NCI-H1417 treated with DMSO at 0.1 percent for 48 hours (cell line): ENCODE results near the gene RAB40C.

Experiments used
- DNase-seq: peaks from one replicate; lab custom pipeline; 2025; lab: John Stamatoyannopoulos, UW

The RAB40C gene

GRCh38 chr16:631808-632358 is 42.0 kb downstream of the RAB40C start:
- DNase-seq = no peak

- no peak for DNase-seq
Observed at GRCh38 chr16:632486-633335, 42.8 kb downstream of the RAB40C start.

DNA sequence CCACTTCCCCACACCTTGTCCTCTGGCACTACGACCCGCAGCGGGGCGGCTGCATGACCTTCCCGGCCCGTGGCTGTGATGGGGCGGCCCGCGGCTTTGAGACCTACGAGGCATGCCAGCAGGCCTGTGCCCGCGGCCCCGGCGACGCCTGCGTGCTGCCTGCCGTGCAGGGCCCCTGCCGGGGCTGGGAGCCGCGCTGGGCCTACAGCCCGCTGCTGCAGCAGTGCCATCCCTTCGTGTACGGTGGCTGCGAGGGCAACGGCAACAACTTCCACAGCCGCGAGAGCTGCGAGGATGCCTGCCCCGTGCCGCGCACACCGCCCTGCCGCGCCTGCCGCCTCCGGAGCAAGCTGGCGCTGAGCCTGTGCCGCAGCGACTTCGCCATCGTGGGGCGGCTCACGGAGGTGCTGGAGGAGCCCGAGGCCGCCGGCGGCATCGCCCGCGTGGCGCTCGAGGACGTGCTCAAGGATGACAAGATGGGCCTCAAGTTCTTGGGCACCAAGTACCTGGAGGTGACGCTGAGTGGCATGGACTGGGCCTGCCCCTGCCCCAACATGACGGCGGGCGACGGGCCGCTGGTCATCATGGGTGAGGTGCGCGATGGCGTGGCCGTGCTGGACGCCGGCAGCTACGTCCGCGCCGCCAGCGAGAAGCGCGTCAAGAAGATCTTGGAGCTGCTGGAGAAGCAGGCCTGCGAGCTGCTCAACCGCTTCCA is 43.6 kb downstream of the RAB40C start:
- no peak for DNase-seq

DNA sequence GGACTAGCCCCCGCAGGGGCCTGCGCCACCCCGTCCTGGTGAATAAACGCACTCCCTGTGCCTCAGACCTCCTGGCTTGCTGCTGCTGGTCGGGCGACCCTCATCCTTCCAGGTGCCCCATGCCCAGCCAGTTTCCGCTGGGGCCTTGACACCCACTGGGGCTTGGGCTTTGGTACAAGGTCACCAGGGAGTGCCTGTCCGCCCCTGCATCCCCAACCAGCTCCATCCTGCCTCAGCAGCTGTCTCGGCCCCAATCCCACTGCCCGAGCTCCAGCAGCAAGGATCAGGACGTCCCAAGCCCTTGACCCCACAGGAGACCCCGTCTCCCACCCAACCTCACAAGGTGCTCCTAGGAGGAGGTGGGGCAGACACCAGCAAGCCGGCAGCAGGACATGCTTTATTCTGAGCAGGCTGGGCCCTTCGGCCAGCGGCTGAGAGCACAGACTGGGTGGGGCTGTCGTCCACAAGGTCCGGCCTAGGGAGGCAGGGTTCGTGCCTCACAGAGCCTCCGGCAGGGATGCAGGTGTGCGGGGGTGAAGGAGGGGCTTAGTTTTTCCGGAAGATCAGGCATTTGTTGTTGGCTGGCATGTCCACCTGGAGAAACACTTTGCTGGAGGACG is 44.3 kb downstream of the RAB40C start:
- no peak for DNase-seq

DNA sequence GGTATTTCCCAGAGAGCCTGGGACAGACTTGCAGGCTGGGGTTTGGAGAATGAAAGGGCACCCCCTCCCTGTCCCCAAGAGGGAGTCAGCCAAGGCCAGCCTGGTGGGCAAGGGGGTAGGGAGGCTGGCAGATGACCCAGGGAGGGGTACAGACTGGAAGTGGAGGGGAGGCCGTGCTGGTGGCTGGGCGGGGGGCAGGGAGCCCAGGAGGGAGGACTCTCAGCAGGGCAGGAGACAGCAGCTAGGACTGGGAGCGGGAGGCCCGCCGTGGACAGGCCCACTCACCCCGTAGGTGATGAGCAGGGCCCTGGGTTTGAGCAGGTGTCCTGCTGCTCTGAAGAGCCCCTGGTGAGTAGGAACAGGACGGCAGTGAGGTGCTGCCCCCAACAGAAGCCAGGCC is 45.1 kb downstream of the RAB40C start:
- no peak for DNase-seq

- DNase-seq = no peak
Observed at GRCh38 chr16:635573-636205, 45.8 kb downstream of the RAB40C start.

- peak; percentile 86 for DNase-seq
Observed at GRCh38 chr16:636206-637080, 46.6 kb downstream of the RAB40C start, which contains the start of gene METTL26. Gene METTL26 (minus strand): TSS chr16:636305. CDS start chr16:636290, 15 bp downstream.

GRCh38 chr16:637081-638018 is 47.5 kb downstream of the RAB40C start:
- DNase-seq = no peak

- DNase-seq = no peak
Observed at GRCh38 chr16:638034-638543, 48.2 kb downstream of the RAB40C start.

DNA sequence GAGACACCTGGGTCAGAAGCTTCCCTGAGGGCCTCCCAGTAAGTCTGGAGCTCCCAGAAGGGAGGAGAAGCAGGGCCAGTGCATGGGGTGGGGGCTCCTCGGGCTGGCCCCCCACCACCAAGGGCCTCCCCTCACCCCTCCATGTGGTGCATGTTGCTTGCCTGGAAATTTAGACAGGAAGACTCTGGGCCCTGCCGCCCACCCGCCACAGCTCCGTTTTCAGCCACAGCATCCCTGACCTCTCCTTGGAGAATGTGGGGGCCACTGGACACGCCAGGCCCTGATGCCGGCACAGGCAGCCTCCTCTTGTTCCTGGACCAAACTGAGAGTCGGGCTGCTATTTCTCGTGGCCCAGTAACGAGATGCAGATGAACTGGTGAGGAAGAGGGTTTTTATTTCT is 49.0 kb downstream of the RAB40C start:
- no peak for DNase-seq

- no peak for DNase-seq
Observed at GRCh38 chr16:640614-641013, 50.7 kb downstream of the RAB40C start.

GRCh38 chr16:641326-642188 is 51.7 kb downstream of the RAB40C start, which contains the start of gene MCRIP2:
Gene MCRIP2 (plus strand): TSS chr16:641828. CDS start chr16:641992, 164 bp downstream.
- peak; percentile 6 for DNase-seq

DNA sequence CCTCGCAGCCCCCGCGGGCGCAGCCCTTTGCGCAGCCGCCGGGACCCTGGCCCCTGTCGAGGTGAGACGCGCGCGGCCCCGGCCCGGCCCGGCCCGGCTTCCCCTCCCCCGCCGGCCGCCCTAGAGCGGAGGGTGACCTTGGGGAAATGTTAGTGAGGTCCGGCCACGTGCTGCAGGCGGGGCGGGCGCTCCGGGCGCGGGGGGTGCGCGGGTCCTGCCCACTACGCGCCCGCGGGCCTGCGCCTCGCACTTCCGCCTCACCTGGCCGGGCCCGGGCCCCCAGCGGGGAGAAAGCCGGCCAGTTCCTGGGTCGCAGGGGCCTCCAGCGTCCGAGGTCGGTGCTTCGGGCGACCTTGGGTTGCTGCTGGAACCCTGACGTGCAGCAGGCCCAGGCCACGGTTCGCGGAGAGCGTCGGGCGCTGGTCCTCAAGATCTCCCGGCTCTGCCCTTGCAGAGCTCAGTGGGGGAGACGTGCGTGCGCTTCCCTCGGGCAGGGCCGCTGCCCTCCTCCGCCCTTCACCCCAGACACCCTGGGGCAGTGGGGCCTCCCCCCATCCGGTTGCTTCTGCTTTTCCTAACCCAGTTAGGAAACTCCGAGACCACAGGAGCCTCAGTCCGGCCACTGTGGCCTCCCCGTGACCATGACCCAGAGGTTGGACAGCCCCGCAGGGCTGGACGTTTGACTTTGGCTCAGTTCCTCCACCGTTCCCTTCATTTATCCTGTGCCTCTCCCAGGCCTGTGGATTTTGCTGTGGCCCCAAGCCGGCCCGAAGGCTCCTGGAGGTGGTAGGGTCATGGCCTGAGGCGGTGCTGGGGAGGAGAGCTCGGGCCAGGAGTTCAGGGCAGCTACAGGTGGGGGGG is 52.6 kb downstream of the RAB40C start:
- DNase-seq = no peak

- no peak for DNase-seq
Observed at GRCh38 chr16:643050-643368, 53.1 kb downstream of the RAB40C start.

DNA sequence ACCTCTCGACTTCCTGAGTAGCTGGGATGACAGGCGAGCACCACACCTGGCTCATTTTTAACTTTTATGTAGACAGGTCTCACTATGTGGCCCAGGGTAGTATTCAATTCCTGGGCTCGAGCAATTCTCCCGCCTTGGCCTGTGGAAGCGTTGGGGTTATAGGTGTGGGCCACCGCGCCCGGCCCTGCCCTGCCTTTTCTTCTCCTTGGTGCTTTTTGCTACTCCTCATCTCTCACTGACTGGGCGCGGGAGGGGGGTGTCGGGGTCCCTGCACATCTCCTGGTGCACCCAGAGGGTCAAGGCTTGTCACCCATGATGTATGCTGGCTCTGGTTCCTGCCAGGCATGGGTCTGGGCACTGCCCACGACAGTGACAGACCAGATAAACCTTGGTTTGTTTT is 54.7 kb downstream of the RAB40C start:
- no peak for DNase-seq

GRCh38 chr16:645852-646678 is 56.2 kb downstream of the RAB40C start:
- no peak for DNase-seq

DNA sequence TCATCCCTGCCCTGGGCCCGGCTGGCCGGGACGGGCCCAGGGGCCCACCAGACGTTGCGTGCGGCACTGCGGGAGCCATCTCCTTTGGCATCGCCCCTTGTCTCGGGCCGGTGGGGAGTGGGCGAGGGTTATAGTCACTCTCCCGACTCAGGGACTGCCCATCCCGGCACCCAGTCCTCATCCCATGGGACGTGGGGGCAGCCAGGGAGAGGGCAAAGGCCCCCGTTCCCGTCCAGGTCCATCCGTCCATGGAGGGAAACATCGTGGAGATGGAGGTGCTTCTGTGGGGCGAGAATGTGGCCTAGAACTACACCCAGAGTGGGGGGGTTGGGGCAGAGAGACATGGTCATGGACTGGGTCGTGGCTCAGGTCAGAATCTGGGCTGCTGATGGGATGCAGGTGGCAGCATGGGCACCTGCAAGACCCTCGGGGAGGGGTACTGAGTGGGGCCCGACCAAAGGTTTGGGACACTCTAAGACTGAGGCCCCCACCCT is 56.9 kb downstream of the RAB40C start:
- no peak for DNase-seq
